ENCODE measurements around the gene TMEM181. TPM values are rescaled to one million over a fixed set of nuclear protein-coding genes. Genes with fewer than 3 reads are reported as not detected.

Gene TMEM181
- total and polyA plus RNA-seq, 2 donors (not counting 1 experiment from before 2014, with no cell fraction given): 2.8 to 9.3 TPM

GRCh38 chr6:158640519-158640918, 80.6 kb downstream of the TMEM181 start:
- H3K27me3 ChIP-seq (replicated peaks in 1 of 4; ENCODE audit: control extremely low read depth in 1 of 4, control insufficient read depth in 3 of 4, insufficient read depth in 4 of 4, low read length in 3 of 4): no peaks in the 10 kb centered on the region
- ATAC-seq (ENCODE audit: low read depth) (no peak), DNase-seq (no peak)
- no peak overlapping the region for H2AFZ ChIP-seq (ENCODE audit: insufficient read depth, low read depth, low read length, poor library complexity, severe bottlenecking)
- Mint-ChIP-seq H3K27ac (no peak overlapping the region), H3K9me3 (ENCODE audit: insufficient read depth) (no peaks in the 10 kb centered on the region), H3K4me3 (no peak overlapping the region), H3K4me1 (peaks cover 40% of the 10 kb centered on the region), H3K27me3 (no peaks in the 10 kb centered on the region)
- no peak overlapping the region for H3K4me3 ChIP-seq (ENCODE audit: control extremely low read depth in 1 of 5, extremely low read depth in 1 of 5, insufficient read depth in 1 of 5, low read depth in 2 of 5, low read length in 4 of 5)
- WGBS (ENCODE audit: insufficient coverage): 100% methylated on average over 1 of the region's 2 CpGs
- TF ChIP-seq CTCF (IDR thresholded peaks at IDR 0.05) (no peak), EZH2 (IDR thresholded peaks at IDR 0.05; ENCODE audit: borderline replicate concordance, insufficient read depth, low read depth, low read length, poor library complexity, severe bottlenecking) (no peak)
- H3K27ac ChIP-seq (ENCODE audit: low read length in 2 of 2): no peak overlapping the region
- POLR2A ChIA-PET: no interaction called here
- H4K20me1 ChIP-seq (ENCODE audit: control insufficient read depth, insufficient read depth, low read length, poor library complexity, severe bottlenecking): peaks cover 18% of the 10 kb centered on the region
- peaks cover 9 to 23% of the 10 kb centered on the region in 2 donors for H3K4me1 ChIP-seq (ENCODE audit: control insufficient read depth in 2 of 2, insufficient read depth in 2 of 2, low read length in 2 of 2)
- no peak overlapping the region for H3K4me2 ChIP-seq (replicated peaks; ENCODE audit: low read depth, low read length, poor library complexity, severe bottlenecking)
- H3K36me3 ChIP-seq (replicated peaks in 1 of 2; ENCODE audit: control extremely low read depth in 1 of 2, control insufficient read depth in 1 of 2, extremely low read depth in 1 of 2, insufficient read depth in 2 of 2, low read length in 1 of 2): peaks cover 0 to 25% of the 10 kb centered on the region in 2 experiments
- intact Hi-C loops (cut with micrococcal nuclease): loop anchor here (10.0 kb wide), 2 partner anchors 346 to 816 kb away; partner anchors contain the start of gene SNX9
- H3K9me3 ChIP-seq (ENCODE audit: control extremely low read depth in 1 of 3, control insufficient read depth in 2 of 3, insufficient read depth in 1 of 3, low read length in 2 of 3): no peaks in the 10 kb centered on the region
- CTCF ChIA-PET: interaction anchor here (0.8 kb wide), 1 partner anchor 419 kb away, joined by 3 read pairs; no protein-coding TSS in a partner anchor
- H3K79me2 ChIP-seq (ENCODE audit: control insufficient read depth, insufficient read depth, low read length): peaks cover 55% of the 10 kb centered on the region
- no peak overlapping the region for H3K9ac ChIP-seq (ENCODE audit: low read length)

- ATAC-seq (ENCODE audit: low read depth) (no peak), DNase-seq (no peak)
- Histone ChIP-seq H3K79me2 (ENCODE audit: control insufficient read depth, insufficient read depth, low read length) (peaks cover 55% of the 10 kb centered on the region), H2AFZ (ENCODE audit: insufficient read depth, low read depth, low read length, poor library complexity, severe bottlenecking) (no peak overlapping the region), H3K4me2 (replicated peaks; ENCODE audit: low read depth, low read length, poor library complexity, severe bottlenecking) (no peak overlapping the region), H3K36me3 (replicated peaks in 1 of 2; ENCODE audit: control extremely low read depth in 1 of 2, control insufficient read depth in 1 of 2, extremely low read depth in 1 of 2, insufficient read depth in 2 of 2, low read length in 1 of 2) (peaks cover 0 to 13% of the 10 kb centered on the region in 2 experiments), H3K27ac (ENCODE audit: low read length in 2 of 2) (no peak overlapping the region), H3K4me3 (ENCODE audit: control extremely low read depth in 1 of 5, extremely low read depth in 1 of 5, insufficient read depth in 1 of 5, low read depth in 2 of 5, low read length in 4 of 5) (no peak overlapping the region), H4K20me1 (ENCODE audit: control insufficient read depth, insufficient read depth, low read length, poor library complexity, severe bottlenecking) (peaks cover 18% of the 10 kb centered on the region), H3K4me1 (ENCODE audit: control insufficient read depth in 2 of 2, insufficient read depth in 2 of 2, low read length in 2 of 2) (peaks cover 9 to 23% of the 10 kb centered on the region in 2 donors), H3K27me3 (replicated peaks in 1 of 4; ENCODE audit: control extremely low read depth in 1 of 4, control insufficient read depth in 3 of 4, insufficient read depth in 4 of 4, low read length in 3 of 4) (no peaks in the 10 kb centered on the region), H3K9me3 (ENCODE audit: control extremely low read depth in 1 of 3, control insufficient read depth in 2 of 3, insufficient read depth in 1 of 3, low read length in 2 of 3) (no peaks in the 10 kb centered on the region), H3K9ac (ENCODE audit: low read length) (no peak overlapping the region)
- H3K4me1 Mint-ChIP-seq: peaks cover 44% of the 10 kb centered on the region
- 95% methylated on average over 6 of the region's 8 CpGs for WGBS (ENCODE audit: insufficient coverage)
- no peaks in the 10 kb centered on the region for H3K9me3 Mint-ChIP-seq (ENCODE audit: insufficient read depth)
- H3K4me3 Mint-ChIP-seq: peak overlapping the region; percentile 98
- intact Hi-C loops (cut with micrococcal nuclease): loop anchor here (10.0 kb wide), 2 partner anchors 347 to 817 kb away; partner anchors contain the start of gene SNX9
- H3K27ac Mint-ChIP-seq: peak overlapping the region; percentile 10
- ChIA-PET POLR2A (no interaction called here), CTCF (no interaction called here)
- TF ChIP-seq EZH2 (IDR thresholded peaks at IDR 0.05; ENCODE audit: borderline replicate concordance, insufficient read depth, low read depth, low read length, poor library complexity, severe bottlenecking) (no peak), CTCF (IDR thresholded peaks at IDR 0.05) (no peak)
- H3K27me3 Mint-ChIP-seq: no peaks in the 10 kb centered on the region
These were observed 82.3 kb downstream of the TMEM181 start for GRCh38 chr6:158642097-158642601.
